GM12878 (cell line): ENCODE results near the gene COL2A1. TPM values are rescaled to one million over a fixed set of nuclear protein-coding genes. Genes with fewer than 3 reads are reported as not detected.

Experiments used
- ATAC-seq: fragments of 200-7000 bp; cut with Tn5 transposase; 3 replicates; pipeline ENCODE4 v1.9.1; 2020; ENCODE audit warnings: mild to moderate bottlenecking, moderate library complexity
- BruUV-seq: library from RNA; stranded (reverse); fragments of 400-500 nt; replicated peaks from 2 replicates; lab custom pipeline; 2021; lab: Mats Ljungman, UMichigan
- CTCF ChIA-PET: fragments of 300-600 bp; sonication (Branson Sonifier 250); formaldehyde crosslinking; extraction: SDS; loops from one replicate; lab custom pipeline; 2021; ENCODE audit warnings: inconsistent platforms; lab: Yijun Ruan, JAX
- POLR2A ChIA-PET: fragments of 350-600 bp; formaldehyde crosslinking; extraction: SDS; loops from one replicate; lab custom pipeline; 2021; ENCODE audit warnings: inconsistent platforms; lab: Charles Lee
- RAD21 ChIA-PET: fragments of 300-600 bp; sonication (Branson Sonifier 250); formaldehyde crosslinking; loops from one replicate; lab custom pipeline; 2023; ENCODE audit warnings: antibody characterized with exemption; ENCODE audit not compliant: unreplicated experiment; lab: Charles Lee
- SMC1A ChIA-PET: fragments of 300-600 bp; sonication (Branson Sonifier 250); formaldehyde crosslinking; loops from one replicate; lab custom pipeline; 2023; ENCODE audit not compliant: unreplicated experiment, uncharacterized antibody; lab: Charles Lee
- DNase-seq: peaks from one replicate; pipeline ENCODE4 v3.0.0-alpha.2; 2011; ENCODE audit warnings: low read depth, low spot score
- FAIRE-seq: peaks from 3 replicates; lab custom pipeline; 2011; peaks lifted over from hg19 to GRCh38; lab: Jason Lieb, UNC
- H2AFZ ChIP-seq: 2 replicates; pipeline ENCODE4 v1.6.0; 2011; ENCODE audit warnings: low read depth, low read length, control low read depth; ENCODE audit not compliant: control insufficient read depth
- H3K27ac ChIP-seq: 2 replicates; pipeline ENCODE4 v1.5.1; 2011; ENCODE audit warnings: control low read depth; ENCODE audit not compliant: control insufficient read depth, insufficient read depth
- H3K27me3 ChIP-seq, 2 experiments: replicated peaks in 1 of 2; 2 replicates each; pipeline versions ENCODE4 v1.6.0 to v1.6.1; 2011; ENCODE audit warnings: low read length in 1 of 2; ENCODE audit not compliant: control insufficient read depth in 2 of 2, insufficient read depth in 2 of 2
- H3K36me3 ChIP-seq, 2 experiments: 2 replicates each; pipeline ENCODE4 v1.5.1; 2011; ENCODE audit warnings: low read length in 1 of 2; ENCODE audit not compliant: control insufficient read depth in 2 of 2, insufficient read depth in 2 of 2
- H3K4me1 ChIP-seq: 2 replicates; pipeline ENCODE4 v1.6.1; 2011; ENCODE audit warnings: mild to moderate bottlenecking, low read length, moderate library complexity, mixed read lengths; ENCODE audit not compliant: control insufficient read depth, insufficient read depth
- H3K4me2 ChIP-seq: 2 replicates; pipeline ENCODE4 v1.6.0; 2011; ENCODE audit warnings: control low read depth; ENCODE audit not compliant: control insufficient read depth, insufficient read depth
- H3K4me3 ChIP-seq: fragments of 200-600 bp; sonication (generic); 2 replicates; pipeline ENCODE4 v1.5.1; 2016
- H3K79me2 ChIP-seq: 2 replicates; pipeline ENCODE4 v1.6.0; 2011; ENCODE audit warnings: low read length; ENCODE audit not compliant: control insufficient read depth, insufficient read depth
- H3K9ac ChIP-seq: 2 replicates; pipeline ENCODE4 v1.8.0; 2011; ENCODE audit warnings: low read length, control low read depth, mixed read lengths; ENCODE audit not compliant: control insufficient read depth, insufficient read depth
- H3K9me3 ChIP-seq: replicated peaks from 3 replicates; pipeline ENCODE4 v1.5.1; 2011; ENCODE audit warnings: mild to moderate bottlenecking, low read length; ENCODE audit not compliant: control insufficient read depth, insufficient read depth
- H4K20me1 ChIP-seq: 2 replicates; pipeline ENCODE4 v1.6.0; 2011; ENCODE audit not compliant: control insufficient read depth, insufficient read depth
- CREM ChIP-seq: IDR thresholded peaks from 2 replicates; pipeline ENCODE4 v1.6.1; 2014; ENCODE audit warnings: antibody characterized with exemption, low read depth
- ESRRA ChIP-seq: IDR thresholded peaks from 2 replicates; pipeline ENCODE4 v1.6.1; 2012; ENCODE audit warnings: mild to moderate bottlenecking, low read length, improper control_type of control experiment
- EZH2 ChIP-seq: IDR thresholded peaks from 2 replicates; pipeline ENCODE4 v1.6.1; 2012; ENCODE audit warnings: low read depth, mild to moderate bottlenecking, control low read depth, inconsistent platforms, low read length, borderline replicate concordance; ENCODE audit not compliant: control insufficient read depth
- FOS ChIP-seq: IDR thresholded peaks from 3 replicates; pipeline ENCODE4 v1.6.1; 2011; ENCODE audit warnings: borderline replicate concordance; ENCODE audit not compliant: insufficient read length; ENCODE audit errors: extremely low read depth
- HDAC6 ChIP-seq: fragments of 200-600 bp; sonication (generic); IDR thresholded peaks from one replicate; pipeline ENCODE4 v1.8.0; 2017; ENCODE audit warnings: antibody characterized with exemption; ENCODE audit not compliant: unreplicated experiment
- IRF5 ChIP-seq: fragments of 450-650 bp; IDR thresholded peaks from 2 replicates; pipeline ENCODE4 v1.6.1; 2017; ENCODE audit warnings: borderline replicate concordance
- MYC ChIP-seq: IDR thresholded peaks from 2 replicates; pipeline ENCODE4 v1.6.1; 2011; ENCODE audit warnings: mild to moderate bottlenecking, low read length, moderate library complexity, inconsistent platforms; ENCODE audit not compliant: insufficient read depth, insufficient replicate concordance, insufficient read length, severe bottlenecking
- NR2C1 ChIP-seq: fragments of 450-650 bp; IDR thresholded peaks from 2 replicates; pipeline ENCODE4 v1.6.1; 2017; ENCODE audit warnings: antibody characterized with exemption, mild to moderate bottlenecking, moderate library complexity
- NR2F1 ChIP-seq: fragments of 450-650 bp; conservative IDR thresholded peaks from 2 replicates; pipeline ENCODE4 v1.6.1; 2017; ENCODE audit warnings: mild to moderate bottlenecking
- NRF1 ChIP-seq: conservative IDR thresholded peaks from 2 replicates; pipeline ENCODE4 v1.6.1; 2011; ENCODE audit warnings: mild to moderate bottlenecking, low read depth, low read length, improper control_type of control experiment
- RELB ChIP-seq: fragments of 450-650 bp; IDR thresholded peaks from 2 replicates; pipeline ENCODE4 v1.6.1; 2017; ENCODE audit warnings: low read depth, mild to moderate bottlenecking, moderate library complexity
- SIX5 ChIP-seq: IDR thresholded peaks from 2 replicates; pipeline ENCODE4 v1.6.1; 2011; ENCODE audit warnings: mild to moderate bottlenecking, low read depth, low read length, moderate library complexity; ENCODE audit not compliant: severe bottlenecking
- SUZ12 ChIP-seq: fragments of 200-600 bp; sonication (generic); IDR thresholded peaks from one replicate; pipeline ENCODE4 v1.6.1; 2018; ENCODE audit warnings: antibody characterized with exemption, mild to moderate bottlenecking; ENCODE audit not compliant: unreplicated experiment
- TAF1 ChIP-seq: IDR thresholded peaks from 2 replicates; pipeline ENCODE4 v1.6.1; 2011; ENCODE audit warnings: mild to moderate bottlenecking, low read depth, low read length, borderline replicate concordance
- YBX1 ChIP-seq: fragments of 450-650 bp; IDR thresholded peaks from 2 replicates; pipeline ENCODE4 v1.6.1; 2016; ENCODE audit warnings: antibody characterized with exemption
- ZNF217 ChIP-seq: fragments of 450-650 bp; IDR thresholded peaks from 2 replicates; pipeline ENCODE4 v1.6.1; 2017; ENCODE audit warnings: antibody characterized with exemption, mild to moderate bottlenecking
- ZNF24 ChIP-seq: fragments of 450-650 bp; IDR thresholded peaks from 2 replicates; pipeline ENCODE4 v1.6.1; 2017; ENCODE audit warnings: antibody characterized with exemption, mild to moderate bottlenecking
- WGBS: methylation state at CpG from one replicate; pipeline ENCODE4 v1.1.6; 2016; ENCODE audit warnings: low lambda C conversion rate; ENCODE audit not compliant: insufficient replicate concordance, insufficient coverage; ENCODE audit errors: missing lambda C conversion rate; 5-methylcytosine and 5-hydroxymethylcytosine counted together
- in situ Hi-C: fragments of 300-500 bp; cut with MboI; formaldehyde crosslinking; loops from 9 replicates; pipeline ENCODE4 v1.14.3; 2018; ENCODE audit warnings: mixed read lengths
- intact Hi-C: fragments of 100-400 bp; cut with micrococcal nuclease; formaldehyde crosslinking; loops from one replicate; pipeline ENCODE4 v1.14.2; 2022; ENCODE audit not compliant: unreplicated experiment
- polyA plus RNA-seq, 11 experiments: library from polyadenylated mRNA; depleted of rRNA in 4 of 11; unstranded in 6 of 11; stranded (reverse) in 5 of 11; fragments of >200 nt; fragmentation: Nextera tagmentation in 4 of 11; fragmentation: Illumina TruSeq in 1 of 11; extraction: Ambion mirVana in 4 of 11; extraction: Trizol in 1 of 11; gene quantifications; 1 replicate in 1 of 11; 2 replicates in 10 of 11; pipeline versions ENCODE4 v1.2.1 to v1.2.3, GENCODE V29; 2011 to 2016; ENCODE audit warnings: inconsistent platforms in 2 of 11, missing spikeins in 2 of 11, low read depth in 1 of 11
- total RNA-seq, 4 experiments: library from RNA; depleted of rRNA in 3 of 4; stranded (reverse); fragments of >200 nt in 3 of 4; fragmentation: Illumina TruSeq in 1 of 4; extraction: Trizol in 1 of 4; gene quantifications; 2 replicates each; pipeline versions ENCODE4 v1.2.1 to v1.2.3, GENCODE V29; 2013 to 2021

The COL2A1 gene
- total and polyA plus RNA-seq, 10 of the 15 experiments (the other 5 are each of a cell fraction or from before 2014, with no cell fraction given): 0.06 to 0.67 (median 0.19) TPM; not detected in 1

GRCh38 chr12:47987411-47988072 is 16.7 kb downstream of the COL2A1 start:
- no peak overlapping the region for H3K27ac ChIP-seq
- H3K27me3 ChIP-seq: peaks cover 0 to 3% of the 10 kb centered on the region in 2 experiments; a peak in 2 of 4 replicates
- no peak for DNase-seq
- in situ Hi-C loops: no loop called here
- H4K20me1 ChIP-seq: no peaks in the 10 kb centered on the region
- H3K4me1 ChIP-seq: peaks cover 14% of the 10 kb centered on the region
- no TSS peak for BruUV-seq
- CTCF ChIA-PET: no interaction called here
- RAD21 ChIA-PET: interaction anchor here (0.7 kb wide), 1 partner anchor 34 kb away, joined by 3 read pairs; no protein-coding TSS in a partner anchor
- H3K79me2 ChIP-seq: no peaks in the 10 kb centered on the region
- H3K9ac ChIP-seq: no peak overlapping the region
- 46% methylated on average over 12 of the region's 14 CpGs for WGBS
- H3K9me3 ChIP-seq: no peaks in the 10 kb centered on the region
- intact Hi-C loops: no loop called here
- no peak overlapping the region for H3K4me3 ChIP-seq
- FAIRE-seq: no peak
- H3K4me2 ChIP-seq: no peak overlapping the region
- no peak overlapping the region for H2AFZ ChIP-seq
- H3K36me3 ChIP-seq: no peaks in the 10 kb centered on the region
- ATAC-seq: no peak; the same call in 2 of the 3 replicates
- POLR2A ChIA-PET: no interaction called here
- TF ChIP-seq ESRRA (no peak), CREM (no peak), NR2F1 (no peak), IRF5 (no peak), HDAC6 (no peak), EZH2 (no peak), FOS (no peak), RELB (no peak), NR2C1 (no peak), ZNF24 (no peak), YBX1 (no peak), NRF1 (no peak), ZNF217 (no peak), TAF1 (no peak), SUZ12 (no peak), MYC (no peak), SIX5 (no peak)
- TF ChIP-seq, all 136 proteins: peak for 0
- SMC1A ChIA-PET: no interaction called here
